ENCODE data around the gene CLN5.
"Not testable (repeated sequence)": the region's sequence is repeated elsewhere in the genome, so short reads cannot be mapped to it uniquely, and the experiment has no call there.

The CLN5 gene

DNA sequence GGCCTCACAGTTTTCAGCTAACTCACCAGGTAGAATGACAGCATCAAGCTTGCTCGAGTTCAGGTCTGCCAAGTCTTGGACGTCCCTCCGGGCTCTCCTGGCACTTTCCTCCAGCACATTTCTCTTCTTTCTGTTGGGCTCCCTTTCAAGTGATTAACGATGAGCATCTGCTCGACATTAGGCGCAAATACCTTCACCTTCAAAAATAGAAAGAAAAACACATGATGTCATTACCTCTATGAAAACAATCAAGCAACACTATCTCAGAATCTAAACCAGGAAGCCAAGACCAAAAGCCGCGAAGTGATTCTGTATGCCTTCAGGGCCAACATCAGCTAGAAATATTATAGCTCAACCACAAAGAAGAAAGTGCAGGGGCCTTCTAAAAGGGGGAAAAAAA, 15.4 kb upstream of the CLN5 start:
- no peak for DNase-seq

DNA sequence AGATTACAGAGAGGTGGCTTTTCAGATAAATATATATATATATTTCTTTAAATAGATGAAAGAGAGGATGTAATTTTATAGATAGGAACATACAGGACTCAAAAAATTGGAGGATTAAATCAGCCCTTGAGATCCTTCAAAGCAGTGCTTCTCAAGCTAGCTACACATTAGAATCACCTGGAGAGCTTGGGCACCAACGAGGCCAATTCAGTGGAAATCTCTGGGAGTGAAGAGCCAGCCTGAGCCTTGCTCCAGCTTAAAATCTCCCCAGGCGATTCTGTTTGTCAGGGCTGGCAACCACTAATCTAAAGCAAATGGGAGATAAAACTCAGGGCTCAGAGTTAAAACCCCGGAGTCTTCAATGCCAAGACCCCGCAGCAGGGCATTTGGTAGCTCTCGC, 15.0 kb upstream of the CLN5 start:
- DNase-seq: no peak

DNA sequence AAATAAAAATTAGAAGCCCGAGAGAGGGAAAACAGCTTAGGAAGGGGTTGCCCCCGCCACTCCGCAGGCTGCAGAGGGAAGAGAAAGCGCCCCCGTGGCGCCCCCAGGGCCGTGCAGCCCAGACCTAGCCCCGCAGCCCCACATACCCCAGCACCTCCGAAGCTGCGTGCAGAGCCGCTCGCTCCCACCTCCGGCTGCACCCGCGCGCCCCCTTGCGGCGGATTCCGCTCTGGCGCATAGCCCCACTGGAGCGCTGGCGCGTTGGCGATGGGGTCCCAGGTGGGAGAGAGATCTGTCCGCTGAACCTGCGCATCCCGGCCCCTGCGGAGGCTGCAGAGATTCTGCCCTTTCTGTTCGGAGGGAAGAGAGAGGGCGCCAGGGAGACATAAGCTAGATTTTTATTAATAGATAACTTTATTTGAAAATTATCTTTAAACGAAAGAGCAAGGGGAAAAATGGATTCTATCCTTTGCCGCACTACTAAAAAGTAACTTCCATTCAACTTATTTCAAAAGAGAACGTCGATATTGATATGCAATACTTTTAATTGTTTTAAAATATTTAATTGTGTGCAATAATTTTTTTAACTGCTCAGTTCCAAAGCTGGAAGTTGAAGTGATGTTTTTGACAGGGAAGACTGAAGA, 11.7 kb upstream of the CLN5 start:
- DNase-seq: no peak

DNA sequence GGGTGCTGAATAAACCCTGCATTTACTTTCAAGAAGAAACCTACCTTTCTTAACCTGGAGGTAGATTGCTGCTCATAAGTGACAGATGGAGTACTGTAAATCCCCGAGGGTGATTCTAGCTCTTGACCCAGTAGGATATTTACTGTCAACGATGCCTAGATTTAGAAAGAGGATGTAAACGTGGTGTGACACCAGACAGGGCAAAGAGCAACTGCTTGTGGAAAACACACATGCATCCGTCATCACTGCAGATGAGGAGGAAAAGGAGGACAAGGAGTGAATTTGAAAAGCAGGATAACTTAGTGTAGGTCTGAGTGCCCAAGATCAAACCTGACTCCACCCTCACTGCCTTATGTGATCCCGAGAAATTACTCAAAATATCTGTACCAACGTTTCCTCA, 9.8 kb upstream of the CLN5 start:
- peak; percentile 21 for DNase-seq

- no peak for DNase-seq
Measured at GRCh38 chr13:76983676-76984075, 8.2 kb upstream of the CLN5 start.

- DNase-seq: no peak
Measured at GRCh38 chr13:76991432-76991795, 467 bp upstream of the CLN5 start.

DNA sequence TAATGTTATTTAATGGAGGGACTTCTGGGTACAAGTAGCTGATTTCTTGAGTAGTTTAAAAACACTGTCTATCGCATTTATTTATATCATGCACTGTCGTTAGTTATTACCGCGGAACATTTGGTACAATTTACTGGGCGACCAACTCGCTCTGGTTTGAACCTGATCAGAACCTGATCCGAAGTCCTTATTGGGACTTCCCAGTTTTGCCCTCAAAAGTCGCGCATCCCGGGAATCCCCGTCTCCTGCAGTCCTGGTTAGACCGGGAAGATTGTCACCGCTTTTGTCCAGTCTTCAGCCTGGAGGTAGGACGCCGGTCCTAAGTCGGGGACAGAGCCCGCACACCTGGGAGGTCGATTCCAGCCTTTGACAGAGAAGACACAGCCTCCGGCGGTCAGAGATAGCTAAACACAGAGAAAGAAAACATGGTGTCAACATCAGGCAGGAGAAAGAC, 694 bp downstream of the CLN5 start:
- no peak for DNase-seq

DNA sequence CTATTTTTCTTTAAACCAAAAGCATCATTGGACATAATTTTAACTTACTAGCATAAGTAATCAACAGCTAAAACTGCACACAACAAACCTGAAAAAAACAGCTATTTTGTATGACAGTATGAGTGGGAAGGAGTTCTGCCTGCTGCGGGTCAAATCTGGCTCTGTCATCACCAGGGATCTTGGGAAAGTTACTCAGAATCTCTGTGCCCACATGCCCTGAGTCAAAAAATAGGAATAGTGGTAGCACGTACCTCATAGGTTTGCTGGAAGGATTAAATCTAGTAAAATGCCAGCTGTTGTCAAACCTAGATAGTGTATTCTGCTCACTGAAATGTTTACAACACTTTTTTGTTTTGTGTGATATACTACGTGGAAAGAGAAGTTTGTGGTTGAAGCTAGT, 1.1 kb downstream of the CLN5 start:
- no peak for DNase-seq

DNA sequence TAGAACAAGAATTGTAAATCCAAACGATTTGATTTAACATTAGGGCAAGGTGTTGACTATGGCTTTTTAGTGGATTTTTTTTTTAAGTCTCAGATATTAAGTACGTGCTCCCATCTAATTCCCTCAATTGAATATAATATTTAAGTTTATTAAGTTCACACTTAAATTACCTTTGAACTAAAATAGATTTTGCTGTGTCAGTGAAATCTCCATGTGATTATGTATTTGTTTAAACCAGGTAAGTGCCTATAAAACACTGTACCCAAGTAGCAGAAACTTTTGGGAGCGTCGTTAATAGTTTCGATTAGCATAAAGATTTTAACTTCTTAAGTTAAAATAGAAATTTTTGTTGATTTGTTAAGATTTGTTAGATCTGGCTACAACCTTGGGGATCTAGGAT, 1.6 kb downstream of the CLN5 start:
- no peak for DNase-seq

GRCh38 chr13:76994281-76994680, 2.4 kb downstream of the CLN5 start:
- DNase-seq: no peak

DNA sequence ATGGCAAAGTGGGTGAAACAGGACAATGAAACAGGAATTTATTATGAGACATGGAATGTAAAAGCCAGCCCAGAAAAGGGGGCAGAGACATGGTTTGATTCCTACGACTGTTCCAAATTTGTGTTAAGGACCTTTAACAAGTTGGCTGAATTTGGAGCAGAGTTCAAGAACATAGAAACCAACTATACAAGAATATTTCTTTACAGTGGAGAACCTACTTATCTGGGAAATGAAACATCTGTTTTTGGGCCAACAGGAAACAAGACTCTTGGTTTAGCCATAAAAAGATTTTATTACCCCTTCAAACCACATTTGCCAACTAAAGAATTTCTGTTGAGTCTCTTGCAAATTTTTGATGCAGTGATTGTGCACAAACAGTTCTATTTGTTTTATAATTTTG, 8.6 kb downstream of the CLN5 start:
- DNase-seq: no peak

DNA sequence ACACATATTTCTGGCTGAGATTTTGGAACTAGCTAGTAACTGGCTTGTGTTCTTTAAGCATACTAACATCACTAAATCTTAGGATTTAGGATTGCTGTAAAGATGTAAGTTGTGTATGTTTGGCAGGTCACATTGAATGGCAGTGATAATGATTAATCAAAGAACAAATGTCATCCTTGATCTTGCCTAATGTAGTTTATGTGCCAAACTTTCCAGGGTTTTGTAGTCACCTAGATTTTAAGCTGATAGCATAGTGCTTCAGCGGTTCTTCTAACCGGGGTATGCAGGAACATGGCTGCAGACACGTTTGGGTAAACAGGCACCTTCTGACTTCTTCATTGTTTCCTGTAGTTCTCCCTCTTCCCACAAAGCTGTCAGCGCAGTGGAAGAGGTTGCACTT, 9.7 kb downstream of the CLN5 start:
- DNase-seq: no peak

- no peak for DNase-seq
Measured at GRCh38 chr13:77001963-77002587, 10.2 kb downstream of the CLN5 start.

DNA sequence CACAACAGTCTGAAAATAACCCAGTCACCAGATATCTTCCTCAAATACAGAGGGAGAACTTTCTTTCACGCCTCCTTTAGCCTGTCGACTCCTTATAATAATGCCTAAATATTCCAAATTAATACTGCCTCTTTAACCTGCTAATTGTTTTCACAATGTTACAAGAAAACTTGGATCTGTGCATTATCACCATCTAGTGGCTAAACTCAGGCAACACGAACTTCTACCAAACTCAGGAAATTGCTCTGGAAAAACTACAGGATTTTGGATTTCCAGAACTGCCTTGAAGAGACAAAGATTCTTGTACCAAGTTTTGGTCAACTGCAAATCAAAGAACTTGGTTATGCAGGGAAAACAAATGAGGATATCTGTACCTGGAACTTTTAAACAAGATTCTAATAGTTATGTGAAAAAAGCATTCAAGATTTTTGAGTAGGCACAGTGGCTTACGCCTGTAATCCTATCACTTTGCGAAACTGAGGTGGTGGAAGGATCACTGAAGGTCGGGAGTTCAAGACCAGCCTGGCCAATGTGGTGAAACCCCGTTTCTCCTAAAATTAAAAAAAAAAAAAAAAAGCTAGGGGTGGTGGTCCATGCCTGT, 10.8 kb downstream of the CLN5 start:
- no peak for DNase-seq

GRCh38 chr13:77008337-77008736, 16.5 kb downstream of the CLN5 start:
- not testable (repeated sequence) for DNase-seq

- no peak for DNase-seq
Measured at GRCh38 chr13:77009011-77009410, 17.1 kb downstream of the CLN5 start.

DNA sequence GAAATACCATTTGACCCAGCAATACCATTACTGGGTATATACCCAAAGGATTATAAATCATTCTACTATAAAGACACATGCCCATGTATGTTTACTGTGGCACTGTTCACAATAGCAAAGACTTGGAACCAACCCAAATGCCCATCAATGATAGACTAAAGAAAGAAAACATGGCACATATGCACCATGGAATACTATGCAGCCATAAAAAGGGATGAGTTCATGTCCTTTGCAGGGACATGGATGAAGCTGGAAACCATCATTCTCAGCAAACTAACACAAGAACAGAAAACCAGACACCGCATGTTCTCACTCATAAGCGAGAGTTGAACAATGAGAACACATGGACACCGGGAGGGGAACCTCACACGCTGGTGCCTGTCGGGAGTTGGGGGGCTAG, 17.8 kb downstream of the CLN5 start:
- DNase-seq: not testable (repeated sequence)

DNA sequence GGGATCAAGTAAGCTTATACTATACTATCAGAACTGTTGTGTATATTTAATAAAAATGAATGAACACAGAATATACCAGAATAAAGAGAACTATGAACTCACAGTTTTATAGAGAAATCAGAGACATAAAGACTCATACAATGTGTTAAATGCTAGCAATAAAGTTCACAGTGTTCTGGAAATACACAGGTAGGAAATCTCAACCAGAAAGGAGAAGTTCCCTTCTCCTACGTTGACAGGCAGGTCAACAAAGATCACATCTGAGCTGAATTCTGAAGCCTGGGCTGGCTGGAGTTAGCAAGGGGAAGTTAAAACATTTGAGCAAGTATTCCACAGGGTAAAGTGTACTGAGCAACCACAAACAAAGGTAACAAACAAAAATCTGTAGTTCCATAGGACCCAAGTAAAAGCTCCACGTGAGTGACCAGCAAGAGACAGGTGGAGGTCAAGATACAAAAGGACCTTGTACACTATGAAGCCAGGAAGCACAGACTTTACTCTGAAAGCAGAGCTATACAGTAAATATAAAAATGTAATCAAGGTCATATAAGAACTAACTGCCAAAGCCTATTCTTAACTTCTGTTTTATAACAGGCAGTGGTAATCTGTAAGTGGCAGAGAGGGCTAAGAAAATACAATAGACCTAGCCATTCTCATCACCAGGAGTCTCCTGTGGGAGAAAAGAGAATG, 22.1 kb downstream of the CLN5 start:
- DNase-seq: no peak

DNA sequence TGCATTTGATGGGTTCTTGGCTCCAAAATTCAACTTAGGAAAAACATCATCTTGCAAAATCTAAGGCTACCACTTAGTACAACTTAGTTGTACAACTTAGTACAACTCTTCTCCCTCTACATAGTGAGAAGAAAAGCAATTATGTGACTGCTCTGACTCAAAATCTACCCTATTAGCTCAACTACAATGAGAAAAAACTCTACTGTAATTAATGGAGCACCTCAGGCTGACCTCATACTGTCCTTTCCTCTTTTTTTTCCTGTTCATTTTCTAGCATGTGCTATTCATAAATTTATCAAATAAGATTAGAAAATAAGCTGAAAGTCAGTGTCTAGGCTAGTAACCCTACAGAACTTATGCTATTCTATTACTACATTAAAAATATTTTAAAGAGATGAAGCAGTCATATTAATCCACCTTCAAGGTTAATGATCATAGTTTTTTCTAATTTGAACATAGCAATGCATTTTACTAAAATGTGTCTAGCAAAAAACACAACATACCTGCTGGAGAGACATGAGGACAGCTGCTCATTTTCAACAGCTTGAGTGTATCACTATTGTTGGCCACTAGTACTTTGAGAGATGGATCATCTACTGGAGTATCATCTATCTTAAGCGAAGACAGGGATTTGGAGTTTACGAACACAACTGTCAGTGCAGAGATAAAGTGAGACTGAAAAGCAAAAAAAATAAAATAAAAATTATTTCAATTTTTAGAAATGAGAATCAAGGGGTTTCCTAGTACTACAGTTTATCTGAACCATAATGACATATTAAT, 23.2 kb downstream of the CLN5 start:
- DNase-seq: no peak

DNA sequence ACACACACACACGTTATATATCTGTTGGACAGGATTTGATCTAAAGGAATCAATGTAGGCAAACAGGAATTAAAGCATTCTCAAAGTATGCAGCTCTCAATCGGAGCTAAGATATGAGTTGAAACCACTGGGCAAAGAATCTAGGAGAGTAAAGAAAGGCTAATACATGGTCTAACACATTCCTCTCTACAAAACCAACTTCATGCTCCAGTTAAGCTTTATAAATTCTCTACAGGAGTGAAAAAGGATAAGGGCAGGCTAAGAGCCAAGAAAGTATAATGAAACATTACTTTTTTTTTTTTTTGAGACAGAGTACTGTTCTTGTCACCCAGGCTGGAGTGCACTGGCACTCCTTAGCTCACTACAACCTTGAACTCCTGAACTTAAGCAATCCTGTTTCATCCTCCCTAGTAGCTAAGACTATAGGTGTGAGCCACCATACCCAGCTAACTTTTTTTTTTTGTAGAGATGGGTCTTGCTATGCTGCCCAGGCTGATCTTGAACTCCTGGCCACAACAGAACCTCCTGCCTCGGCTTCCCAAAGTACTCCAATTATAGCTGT, 24.5 kb downstream of the CLN5 start:
- DNase-seq: no peak

GRCh38 chr13:77016888-77017623, 25.2 kb downstream of the CLN5 start:
- no peak for DNase-seq

DNA sequence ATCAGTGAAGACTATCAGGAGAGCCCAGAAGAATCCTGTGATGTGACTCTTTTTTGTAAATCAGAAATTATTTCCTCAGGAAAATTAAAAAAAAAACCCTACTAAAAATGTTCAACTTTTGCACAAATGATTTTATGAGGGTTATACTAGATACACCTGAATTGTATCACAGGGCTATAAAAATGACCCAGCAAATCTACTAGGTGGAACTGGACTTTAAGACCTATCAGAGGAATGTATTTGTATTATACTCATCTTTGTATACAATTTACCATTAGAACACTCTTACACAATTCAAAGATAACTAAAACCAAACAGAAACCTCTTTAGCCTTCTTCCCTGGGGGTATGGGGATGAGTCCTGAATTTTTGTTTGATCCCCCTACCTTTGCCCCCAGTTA, 27.9 kb downstream of the CLN5 start:
- no peak for DNase-seq
